ENCODE data around the gene GUCY1A1.

DNA sequence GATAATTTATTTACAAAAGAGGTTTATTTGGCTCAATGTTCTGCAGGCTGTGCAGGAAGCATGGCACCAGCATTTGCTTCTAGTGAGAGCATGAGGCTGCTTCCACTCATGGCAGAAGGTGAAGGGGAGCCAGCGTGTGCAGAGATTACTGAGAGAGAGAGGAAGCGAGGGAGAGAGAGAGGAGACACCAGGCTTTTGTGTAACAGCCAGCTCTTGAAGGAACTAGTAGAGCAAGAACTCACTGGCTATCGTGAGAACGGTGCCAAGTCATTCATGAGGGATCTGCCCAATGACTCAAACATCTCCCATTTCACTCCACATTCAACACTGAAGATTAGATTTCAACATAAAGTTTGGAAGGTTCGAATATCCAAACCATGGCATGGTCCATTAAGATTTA is 12.7 kb downstream of the GUCY1A1 start:
- no peak for TF ChIP-seq EZH2 (IDR thresholded peaks at IDR 0.05; ENCODE audit: insufficient read depth, poor library complexity, severe bottlenecking)
- no peak for TF ChIP-seq EZH2phosphoT487 (IDR thresholded peaks at IDR 0.05; ENCODE audit: insufficient read depth, low read depth)

Measured in GM23248 (cell line).